Cardiac muscle cell (in vitro differentiated cells and primary cell): ENCODE measurements around the gene ZNF639. TPM values are rescaled to one million over a fixed set of nuclear protein-coding genes. Genes with fewer than 3 reads are reported as not detected.
"Not testable (repeated sequence)": the region's sequence is repeated elsewhere in the genome, so short reads cannot be mapped to it uniquely, and the experiment has no call there.

Experiments used
- DNase-seq, 2 donors: peaks; one replicate each; pipeline versions ENCODE4 v3.0.0 to v3.0.0-alpha.2; 2010 to 2017; ENCODE audit warnings: low read depth in 1 of 2, low spot score in 1 of 2
- H3K27ac ChIP-seq: fragments of 200-600 bp; sonication (generic); 2 replicates; pipeline ENCODE4 v1.5.1; 2016
- H3K27me3 ChIP-seq: fragments of 200-600 bp; sonication (generic); 2 replicates; pipeline ENCODE4 v1.6.0; 2016; ENCODE audit warnings: control low read depth
- H3K36me3 ChIP-seq: fragments of 200-600 bp; sonication (generic); 2 replicates; pipeline ENCODE4 v1.5.1; 2016; ENCODE audit warnings: control low read depth
- H3K4me1 ChIP-seq: fragments of 200-600 bp; sonication (generic); 2 replicates; pipeline ENCODE4 v1.8.1; 2017; ENCODE audit warnings: low read depth, mild to moderate bottlenecking, mixed run types
- H3K4me3 ChIP-seq: fragments of 200-600 bp; sonication (generic); 2 replicates; pipeline ENCODE4 v1.5.1; 2016; ENCODE audit warnings: mild to moderate bottlenecking
- H3K9me3 ChIP-seq: fragments of 200-600 bp; sonication (generic); 2 replicates; pipeline ENCODE4 v1.5.1; 2017; ENCODE audit warnings: low read depth, mild to moderate bottlenecking, control low read depth
- polyA plus RNA-seq: library from polyadenylated mRNA; unstranded; fragments of >200 nt; fragmentation: Nextera tagmentation; extraction: Ambion mirVana; gene quantifications from 2 replicates; pipeline ENCODE4 v1.2.1, GENCODE V29; 2016
- total RNA-seq: library from RNA; depleted of rRNA; stranded (reverse); fragments of >200 nt; gene quantifications from 2 replicates; pipeline ENCODE4 v1.2.3, GENCODE V29; 2016
- TF ChIP-seq, protein P1 (sequence below): IDR thresholded peaks from 2 replicates; pipeline ENCODE4 v1.5.1; 2012; ENCODE audit warnings: low read depth, mild to moderate bottlenecking, low read length

ZNF639 gene
- total and polyA plus RNA-seq, 2 experiments from 2014 or later = 39.7 to 41.0 TPM

DNA sequence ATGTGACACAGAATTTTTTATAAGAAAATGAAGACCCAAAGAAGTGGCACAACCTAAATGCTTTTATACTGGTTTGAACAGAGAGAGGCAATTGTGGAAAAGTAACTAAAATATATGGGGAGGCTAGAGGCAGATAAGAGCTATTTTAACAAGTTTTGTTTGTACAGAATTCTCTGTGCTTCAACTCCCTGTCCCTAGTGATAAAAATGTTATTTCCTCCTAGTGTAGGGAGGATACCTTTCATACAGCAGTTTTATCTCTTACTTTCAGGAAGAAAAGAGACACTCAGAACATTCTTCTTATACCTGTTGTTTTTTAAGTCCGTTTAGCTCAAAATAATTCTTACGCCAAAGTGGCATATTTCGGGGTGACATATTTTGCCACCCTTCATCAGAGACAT, 21.2 kb upstream of the ZNF639 start:
- H3K27ac ChIP-seq = no peak overlapping the region
- H3K27me3 ChIP-seq = no peaks in the 10 kb centered on the region
- no peak overlapping the region for H3K4me3 ChIP-seq
- no peaks in the 10 kb centered on the region for H3K9me3 ChIP-seq
- DNase-seq = no peak
- H3K36me3 ChIP-seq = no peaks in the 10 kb centered on the region
- TF ChIP-seq, protein P1, sequence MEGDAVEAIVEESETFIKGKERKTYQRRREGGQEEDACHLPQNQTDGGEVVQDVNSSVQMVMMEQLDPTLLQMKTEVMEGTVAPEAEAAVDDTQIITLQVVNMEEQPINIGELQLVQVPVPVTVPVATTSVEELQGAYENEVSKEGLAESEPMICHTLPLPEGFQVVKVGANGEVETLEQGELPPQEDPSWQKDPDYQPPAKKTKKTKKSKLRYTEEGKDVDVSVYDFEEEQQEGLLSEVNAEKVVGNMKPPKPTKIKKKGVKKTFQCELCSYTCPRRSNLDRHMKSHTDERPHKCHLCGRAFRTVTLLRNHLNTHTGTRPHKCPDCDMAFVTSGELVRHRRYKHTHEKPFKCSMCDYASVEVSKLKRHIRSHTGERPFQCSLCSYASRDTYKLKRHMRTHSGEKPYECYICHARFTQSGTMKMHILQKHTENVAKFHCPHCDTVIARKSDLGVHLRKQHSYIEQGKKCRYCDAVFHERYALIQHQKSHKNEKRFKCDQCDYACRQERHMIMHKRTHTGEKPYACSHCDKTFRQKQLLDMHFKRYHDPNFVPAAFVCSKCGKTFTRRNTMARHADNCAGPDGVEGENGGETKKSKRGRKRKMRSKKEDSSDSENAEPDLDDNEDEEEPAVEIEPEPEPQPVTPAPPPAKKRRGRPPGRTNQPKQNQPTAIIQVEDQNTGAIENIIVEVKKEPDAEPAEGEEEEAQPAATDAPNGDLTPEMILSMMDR = no peak
- no peaks in the 10 kb centered on the region for H3K4me1 ChIP-seq

DNA sequence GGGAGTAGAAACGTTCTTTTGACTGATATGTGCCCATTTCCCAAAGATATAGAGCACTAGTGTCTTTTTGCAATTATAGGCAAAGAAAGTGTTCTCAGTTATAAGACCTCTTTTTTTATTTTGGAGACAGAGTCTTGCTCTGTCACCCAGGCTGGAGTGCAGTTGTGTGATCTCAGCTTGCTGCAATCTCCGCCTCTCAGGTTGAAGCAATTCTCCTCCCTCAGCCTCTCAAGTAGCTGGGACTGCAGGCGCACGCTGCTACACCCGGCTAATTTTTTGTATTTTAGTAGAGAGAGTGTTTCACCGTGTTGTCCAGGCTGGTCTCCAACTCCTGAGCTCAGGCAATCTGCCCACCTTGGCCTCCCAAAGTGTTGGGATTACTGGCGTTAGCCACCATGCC, 20.7 kb upstream of the ZNF639 start:
- no peak for DNase-seq
- TF ChIP-seq, protein P1 = no peak
- Histone ChIP-seq H3K27ac (no peak overlapping the region), H3K36me3 (no peaks in the 10 kb centered on the region), H3K4me3 (no peak overlapping the region), H3K9me3 (no peaks in the 10 kb centered on the region), H3K27me3 (no peaks in the 10 kb centered on the region), H3K4me1 (no peaks in the 10 kb centered on the region)

DNA sequence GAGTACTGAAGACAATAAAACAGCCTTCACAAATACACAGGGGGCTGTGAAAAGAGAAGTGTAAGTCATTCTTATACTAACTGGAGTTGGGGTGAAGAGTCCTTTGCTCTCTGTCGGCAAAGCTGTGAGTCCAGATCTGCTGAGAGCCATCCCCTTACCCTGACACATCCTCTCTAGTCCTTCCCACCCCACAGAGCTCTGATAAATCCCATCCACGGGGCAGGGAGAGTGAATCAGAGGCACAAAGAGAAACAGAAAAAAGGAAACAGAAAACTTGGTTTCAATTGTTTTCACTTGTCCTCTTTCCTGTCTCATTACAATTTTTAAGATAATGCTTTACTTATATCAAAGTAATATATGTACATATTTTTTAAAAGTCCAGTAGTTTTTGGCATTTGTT, 18.2 kb upstream of the ZNF639 start:
- Histone ChIP-seq H3K4me1 (no peaks in the 10 kb centered on the region), H3K27ac (no peak overlapping the region), H3K4me3 (no peak overlapping the region), H3K9me3 (no peaks in the 10 kb centered on the region), H3K27me3 (no peaks in the 10 kb centered on the region), H3K36me3 (no peaks in the 10 kb centered on the region)
- DNase-seq = peak in 1 of 2 donors; percentile 14
- TF ChIP-seq, protein P1 = no peak

DNA sequence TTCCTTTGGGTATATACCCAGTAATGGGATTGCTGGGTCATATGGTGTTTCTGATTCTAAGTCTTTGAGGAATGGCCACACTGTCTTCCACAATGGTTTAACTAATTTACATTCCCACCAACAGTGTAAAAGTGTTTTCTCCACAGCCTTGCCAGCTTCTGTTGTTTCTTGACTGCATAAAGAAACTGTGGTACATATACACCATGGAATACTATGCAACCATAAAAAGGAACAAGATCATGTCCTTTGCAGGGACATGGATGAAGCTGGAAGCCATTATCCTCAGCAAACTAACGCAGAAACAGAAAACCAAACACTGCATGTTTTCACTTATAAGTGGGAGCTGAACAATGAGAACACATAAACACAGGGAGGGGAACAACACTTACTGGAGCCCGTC, 15.5 kb upstream of the ZNF639 start:
- H3K36me3 ChIP-seq, H3K27me3 ChIP-seq, H3K4me3 ChIP-seq, H3K9me3 ChIP-seq, DNase-seq, H3K4me1 ChIP-seq, H3K27ac ChIP-seq: not testable (repeated sequence)

DNA sequence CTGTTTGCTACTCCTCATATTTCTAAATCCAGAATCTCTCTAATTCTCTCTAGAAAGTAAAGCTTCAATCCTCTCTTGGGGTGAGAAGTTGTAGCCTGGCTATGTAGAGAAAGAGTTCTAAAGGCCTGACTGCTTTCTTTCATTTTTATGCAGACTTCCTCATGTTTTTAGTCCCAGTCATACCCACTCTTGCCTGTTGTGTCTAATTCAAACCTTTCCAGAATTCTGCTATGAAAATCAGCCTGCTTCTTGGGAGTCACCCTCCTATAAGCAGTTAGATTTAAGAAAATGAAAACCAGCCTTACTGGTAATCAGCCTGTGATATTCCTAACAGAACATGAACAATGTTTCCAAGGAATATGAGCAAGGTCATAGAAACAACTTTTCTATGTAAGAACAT, 14.8 kb upstream of the ZNF639 start:
- Histone ChIP-seq H3K27ac (no peak overlapping the region), H3K4me3 (no peak overlapping the region), H3K36me3 (no peaks in the 10 kb centered on the region), H3K27me3 (no peaks in the 10 kb centered on the region), H3K9me3 (no peaks in the 10 kb centered on the region), H3K4me1 (no peaks in the 10 kb centered on the region)
- no peak for DNase-seq
- TF ChIP-seq, protein P1 = no peak

DNA sequence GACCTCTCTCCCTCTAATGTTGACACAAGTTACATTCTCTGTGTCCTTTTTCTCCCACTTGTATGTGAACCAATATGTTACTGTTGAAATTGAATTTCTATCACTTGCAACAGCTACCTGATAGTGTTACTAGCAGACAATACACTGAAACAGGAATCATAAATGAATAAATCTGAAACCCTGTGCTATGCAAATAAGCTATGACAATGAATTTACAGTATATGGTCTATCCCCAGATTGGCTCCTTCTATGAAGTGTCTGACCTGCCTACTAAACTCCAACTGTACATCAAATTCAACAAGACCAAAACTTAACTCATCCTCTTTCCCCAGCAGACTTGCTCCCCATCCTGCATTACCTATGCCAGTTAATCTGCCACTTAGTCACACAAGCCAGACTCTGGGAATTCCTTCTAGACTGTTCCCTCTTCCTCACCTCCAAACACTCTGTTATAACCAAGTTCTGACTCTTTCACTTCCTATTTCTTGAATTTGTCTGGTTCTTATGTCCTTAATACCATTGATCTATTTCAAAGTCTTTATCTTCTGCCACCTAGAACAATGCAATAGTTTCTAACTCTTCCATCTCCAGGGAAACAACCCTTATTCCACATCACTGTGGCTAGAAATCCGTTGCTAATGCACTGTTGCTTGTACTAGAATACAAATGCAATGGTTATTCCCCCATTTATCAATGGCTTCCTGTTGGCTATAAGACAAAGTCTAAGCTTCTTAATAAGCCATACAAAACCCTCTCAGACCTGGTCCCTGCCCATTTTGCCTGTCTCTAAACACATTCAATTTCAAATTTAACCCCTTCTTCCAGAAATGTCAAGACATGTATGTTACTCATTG, 13.4 kb upstream of the ZNF639 start:
- no peak overlapping the region for H3K27ac ChIP-seq
- H3K27me3 ChIP-seq = no peaks in the 10 kb centered on the region
- no peak for DNase-seq
- no peaks in the 10 kb centered on the region for H3K36me3 ChIP-seq
- TF ChIP-seq, protein P1 = no peak
- no peaks in the 10 kb centered on the region for H3K9me3 ChIP-seq
- no peaks in the 10 kb centered on the region for H3K4me1 ChIP-seq
- no peak overlapping the region for H3K4me3 ChIP-seq
